Measurements from ENCODE around the gene GABRP.

The GABRP gene

GRCh38 chr5:170861917-170862766 lies 78.6 kb downstream of the GABRP start, which contains the start of gene RANBP17:
RANBP17 (plus strand) TSS chr5:170862018.
- no peak for DNase-seq

- no peak for DNase-seq
These were observed 80.1 kb downstream of the GABRP start for GRCh38 chr5:170863646-170864045.

Measured in CD4-positive, alpha-beta T cell treated with Interleukin-17A for 4 hours (primary cell).